Mammary epithelial cell (primary cell): ENCODE results near the gene MORC3.
"Not testable (repeated sequence)": the region's sequence is repeated elsewhere in the genome, so short reads cannot be mapped to it uniquely, and the experiment has no call there.

Source experiments
- CTCF ChIP-seq, 2 donors: IDR thresholded peaks in 1 of 2; conservative IDR thresholded peaks in 1 of 2; 2 replicates each; pipeline ENCODE4 v1.5.1; 2011 to 2012; ENCODE audit warnings: inconsistent platforms in 2 of 2, low read length in 2 of 2, mild to moderate bottlenecking in 2 of 2, control low read depth in 1 of 2, low read depth in 1 of 2; ENCODE audit not compliant: insufficient read depth in 1 of 2; ENCODE audit errors: extremely low read depth in 1 of 2
- EZH2 ChIP-seq: IDR thresholded peaks from 2 replicates; pipeline ENCODE4 v1.6.1; 2012; ENCODE audit warnings: low read length, inconsistent platforms, borderline replicate concordance

GRCh38 chr21:36270786-36271695 lies 49.0 kb upstream of the MORC3 start:
- TF ChIP-seq CTCF (conservative IDR thresholded peaks at IDR 0.05 in 1 of 2, IDR thresholded peaks at IDR 0.05 in 1 of 2; ENCODE audit: extremely low read depth in 1 of 2, insufficient read depth in 1 of 2, low read depth in 1 of 2, low read length in 2 of 2); EZH2: not testable (repeated sequence)
